Activated CD4-positive, alpha-beta T cell treated with anti-CD3 and anti-CD28 coated beads, Interleukin-2, Interleukin-6, amounts not matched to agents 100 ng/mL and 50 ng/mL, durations not matched to agents 16 hours and 8 hours (primary cell): ENCODE measurements around the gene CACNG6.

Experiments
- DNase-seq: peaks from one replicate; pipeline ENCODE4 v3.0.0-alpha.2; 2020

CACNG6 gene

GRCh38 chr19:53969366-53969765, 22.1 kb upstream of the CACNG6 start:
- no peak for DNase-seq

DNA sequence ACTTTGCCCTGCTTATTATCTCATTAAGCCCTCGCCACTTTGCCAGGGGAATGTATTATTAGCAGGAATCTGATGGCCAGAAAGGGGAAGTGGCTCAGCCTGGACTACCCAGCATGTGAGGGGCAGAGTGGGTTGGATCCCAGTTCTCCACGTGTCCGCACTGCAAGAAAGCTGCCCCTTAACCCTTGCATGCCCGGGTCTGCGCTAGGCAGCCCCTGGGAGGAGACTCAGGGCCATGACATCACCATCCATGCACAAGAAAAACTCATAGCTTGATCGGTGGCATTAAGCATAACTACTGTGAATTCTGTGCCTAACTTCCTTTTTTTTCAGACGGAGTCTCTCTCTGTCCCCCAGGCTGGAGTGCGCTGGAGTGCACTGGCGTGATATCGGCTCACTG, 19.8 kb upstream of the CACNG6 start:
- no peak for DNase-seq

GRCh38 chr19:53977429-53977990, 13.9 kb upstream of the CACNG6 start:
- peak; percentile 74 for DNase-seq

GRCh38 chr19:53977991-53978731, 13.3 kb upstream of the CACNG6 start:
- peak; percentile 29 for DNase-seq

GRCh38 chr19:53978975-53979801, 12.2 kb upstream of the CACNG6 start:
- no peak for DNase-seq

- DNase-seq: no peak
Observed at GRCh38 chr19:53980539-53981375, 10.7 kb upstream of the CACNG6 start.

GRCh38 chr19:53981376-53981951, 10.0 kb upstream of the CACNG6 start:
- DNase-seq: no peak

DNA sequence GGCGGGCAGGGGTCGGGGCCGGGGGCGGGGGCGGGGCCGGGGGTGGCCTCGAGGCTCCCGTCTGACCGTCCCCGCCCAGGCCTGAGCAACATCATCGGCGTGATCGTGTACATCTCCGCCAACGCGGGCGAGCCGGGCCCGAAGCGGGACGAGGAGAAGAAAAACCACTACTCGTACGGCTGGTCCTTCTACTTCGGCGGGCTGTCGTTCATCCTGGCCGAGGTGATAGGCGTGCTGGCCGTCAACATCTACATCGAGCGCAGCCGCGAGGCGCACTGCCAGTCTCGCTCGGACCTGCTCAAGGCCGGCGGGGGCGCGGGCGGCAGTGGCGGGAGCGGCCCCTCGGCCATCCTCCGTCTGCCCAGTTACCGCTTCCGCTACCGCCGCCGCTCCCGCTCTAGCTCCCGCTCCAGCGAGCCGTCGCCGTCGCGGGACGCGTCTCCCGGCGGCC, 9.4 kb upstream of the CACNG6 start:
- DNase-seq: no peak

DNA sequence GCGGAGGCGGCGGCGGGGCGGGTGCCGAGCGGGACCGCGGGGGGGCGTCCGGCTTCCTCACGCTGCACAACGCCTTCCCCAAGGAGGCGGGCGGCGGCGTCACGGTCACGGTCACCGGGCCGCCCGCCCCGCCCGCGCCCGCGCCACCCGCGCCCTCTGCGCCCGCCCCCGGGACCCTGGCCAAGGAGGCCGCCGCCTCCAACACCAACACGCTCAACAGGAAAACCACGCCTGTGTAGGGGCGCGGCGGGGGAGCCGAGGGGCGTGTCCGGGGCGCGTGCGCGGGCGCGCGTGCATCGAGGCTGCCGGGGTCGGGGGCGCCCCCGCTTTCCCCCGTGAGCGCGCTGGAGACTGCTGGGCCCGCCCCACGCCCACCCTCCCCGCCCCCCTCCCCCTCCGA, 8.8 kb upstream of the CACNG6 start:
- DNase-seq: no peak

DNA sequence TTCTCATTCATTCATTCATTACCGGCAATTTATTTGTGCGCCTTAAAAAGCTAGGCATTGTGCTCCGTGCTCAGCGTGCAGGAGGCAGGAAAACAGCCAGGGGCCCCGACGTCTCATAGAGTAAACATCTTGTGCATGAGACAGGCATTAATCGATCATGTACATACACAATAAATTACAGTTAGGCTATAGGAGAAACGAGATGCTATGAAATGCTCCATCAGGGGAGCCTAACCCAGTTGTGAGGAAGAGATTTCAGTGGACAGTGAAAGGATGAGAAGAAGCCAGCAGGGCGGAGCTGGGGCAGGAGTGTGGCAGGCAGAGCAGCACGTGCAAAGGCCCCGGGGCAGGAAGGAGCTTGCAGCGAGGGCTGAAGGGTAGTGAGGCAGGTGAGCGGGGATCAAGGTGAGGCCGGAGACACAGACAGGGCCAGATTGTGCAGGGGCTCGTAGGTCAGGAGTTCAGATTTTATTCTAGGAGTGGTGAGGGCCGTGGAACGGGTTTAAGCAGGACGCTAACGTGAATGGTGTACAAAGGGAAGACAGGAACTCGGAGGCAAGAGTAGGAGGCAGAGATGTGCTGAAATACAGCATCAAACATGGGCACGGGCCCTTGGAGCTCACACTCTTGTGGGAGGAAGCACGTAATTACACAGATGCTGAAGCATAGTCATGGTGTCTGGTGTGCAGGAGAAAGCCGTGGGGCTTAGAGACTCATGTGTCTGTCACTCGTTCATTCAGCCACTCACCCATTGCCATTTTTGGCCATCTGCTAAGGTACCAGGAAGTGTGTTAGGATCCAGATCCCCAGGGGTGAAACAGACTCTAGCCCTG, 7.8 kb upstream of the CACNG6 start:
- no peak for DNase-seq

DNA sequence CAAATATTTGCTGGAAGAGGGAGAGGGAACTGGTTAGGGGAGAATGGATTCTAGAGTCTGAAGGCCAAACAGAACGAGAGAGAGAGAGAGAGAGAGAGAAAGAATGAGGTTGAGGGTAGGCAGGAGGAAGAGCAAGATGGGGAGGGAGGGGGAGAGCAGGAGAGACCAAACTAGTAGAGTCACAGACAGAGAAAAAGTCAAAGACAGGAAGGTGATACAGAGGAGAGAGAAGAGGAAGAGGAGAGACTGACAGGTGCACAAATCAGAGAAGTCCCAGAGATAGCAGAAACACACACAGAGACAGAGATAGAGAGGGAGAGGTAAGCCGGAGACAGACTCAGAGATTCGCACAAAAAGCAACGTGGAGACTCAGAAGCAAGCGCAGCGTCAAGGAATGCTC, 5.6 kb upstream of the CACNG6 start:
- no peak for DNase-seq

- no peak for DNase-seq
Observed at GRCh38 chr19:53988981-53989380, 2.5 kb upstream of the CACNG6 start.

GRCh38 chr19:53989600-53990533, 1.6 kb upstream of the CACNG6 start:
- no peak for DNase-seq

DNA sequence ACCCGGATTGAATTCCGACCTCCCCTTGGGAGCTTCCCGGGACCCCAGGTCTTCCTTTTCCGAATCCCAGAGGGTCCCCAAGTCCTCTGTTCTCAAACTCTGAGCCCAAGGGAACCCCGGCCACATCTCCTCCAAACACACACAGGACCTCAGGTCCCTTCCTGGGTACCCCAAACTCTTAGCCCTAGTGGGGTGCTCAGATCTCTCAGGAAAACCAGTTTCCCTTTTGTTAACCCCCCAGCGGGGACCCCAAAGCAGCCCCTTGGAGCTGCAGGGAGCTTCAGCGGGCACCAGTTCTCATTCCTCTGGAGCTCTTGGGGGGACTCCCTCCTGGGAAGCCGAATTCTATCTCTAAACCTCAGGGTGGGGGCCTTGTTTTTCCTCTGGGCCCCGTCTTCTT, 774 bp downstream of the CACNG6 start:
- no peak for DNase-seq

DNA sequence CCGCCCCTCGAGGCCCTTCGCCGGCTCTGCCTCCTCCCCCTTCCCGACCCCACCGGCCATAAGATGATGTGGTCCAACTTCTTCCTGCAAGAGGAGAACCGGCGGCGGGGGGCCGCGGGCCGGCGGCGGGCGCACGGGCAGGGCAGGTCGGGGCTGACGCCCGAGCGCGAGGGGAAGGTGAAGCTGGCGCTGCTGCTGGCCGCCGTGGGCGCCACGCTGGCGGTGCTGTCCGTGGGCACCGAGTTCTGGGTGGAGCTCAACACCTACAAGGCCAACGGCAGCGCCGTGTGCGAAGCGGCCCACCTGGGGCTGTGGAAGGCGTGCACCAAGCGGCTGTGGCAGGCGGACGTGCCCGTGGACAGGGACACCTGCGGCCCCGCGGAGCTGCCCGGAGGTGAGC, 1.4 kb downstream of the CACNG6 start:
- no peak for DNase-seq

DNA sequence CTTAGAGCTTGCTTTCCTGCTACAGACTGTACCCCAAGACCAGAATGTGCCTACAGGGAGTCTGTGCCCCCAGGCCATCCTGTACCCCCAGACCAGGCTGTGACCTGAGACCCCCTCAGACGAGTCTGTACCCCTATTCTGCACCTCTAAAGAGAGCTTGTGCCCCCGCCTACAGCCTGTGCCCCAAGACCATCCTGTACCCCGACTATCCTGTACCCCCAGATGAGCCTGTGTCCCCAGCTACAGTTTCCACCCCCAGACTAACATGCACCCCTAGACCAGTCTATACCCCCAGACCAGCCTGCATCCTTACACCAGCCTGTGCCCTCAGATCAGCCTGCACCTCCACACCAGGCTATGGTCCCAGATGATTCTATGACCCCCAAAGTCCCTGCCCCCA, 2.0 kb downstream of the CACNG6 start:
- DNase-seq: no peak

GRCh38 chr19:53994811-53995210, 3.4 kb downstream of the CACNG6 start:
- DNase-seq: no peak

DNA sequence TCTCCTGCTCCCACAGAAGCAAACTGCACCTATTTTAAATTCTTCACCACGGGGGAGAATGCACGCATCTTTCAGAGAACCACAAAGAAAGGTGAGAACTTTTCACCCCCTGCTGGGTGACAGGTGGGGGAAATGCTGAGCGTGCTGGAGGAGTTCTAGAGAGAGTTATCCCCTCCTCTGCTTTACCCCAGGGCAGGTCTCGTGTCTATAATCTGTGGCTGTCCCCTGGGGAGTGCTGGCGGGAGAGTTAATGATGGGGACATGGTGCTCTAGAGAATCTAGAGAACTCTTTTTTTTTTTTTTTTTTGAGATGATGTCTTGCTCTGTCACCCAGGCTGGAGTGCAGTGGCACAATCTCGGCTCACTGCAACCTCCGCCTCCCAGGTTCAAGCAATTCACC, 6.8 kb downstream of the CACNG6 start:
- no peak for DNase-seq

DNA sequence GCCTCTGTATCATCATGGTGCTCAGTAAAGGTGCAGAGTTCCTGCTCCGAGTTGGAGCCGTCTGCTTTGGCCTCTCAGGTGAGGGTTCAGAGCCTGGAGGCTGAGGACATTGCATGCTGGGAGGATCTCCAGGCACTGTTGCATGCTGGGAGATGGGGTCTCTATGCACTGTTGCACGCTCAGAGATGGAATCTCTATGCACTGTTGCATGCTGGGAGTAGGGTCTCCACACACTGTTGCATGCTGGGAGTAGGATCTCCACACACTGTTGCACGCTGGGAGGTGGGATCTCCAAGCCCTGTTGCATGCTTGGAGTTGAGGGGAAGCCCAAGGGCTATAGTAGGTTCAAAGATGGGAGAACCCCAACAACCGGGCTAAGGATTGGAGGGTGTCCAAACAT, 8.3 kb downstream of the CACNG6 start:
- no peak for DNase-seq

GRCh38 chr19:54001496-54001895, 10.1 kb downstream of the CACNG6 start:
- no peak for DNase-seq
